Heart left ventricle (tissue), 13 donors: Measurements from ENCODE around the gene ASH1L.
"Not testable (repeated sequence)": the region's sequence is repeated elsewhere in the genome, so short reads cannot be mapped to it uniquely, and the experiment has no call there.

Source experiments
- CTCF ChIP-seq, 12 donors: fragments of 200-600 bp; sonication (generic) in 4 of 12; IDR thresholded peaks; one replicate each; pipeline versions ENCODE4 v1.5.0 to v1.8.0; 2018 to 2022; ENCODE audit warnings: antibody characterized with exemption in 12 of 12, mild to moderate bottlenecking in 5 of 12
- POLR2A ChIP-seq, 2 donors: fragments of 450-650 bp; IDR thresholded peaks; one replicate each; pipeline ENCODE4 v1.6.1; 2017; ENCODE audit warnings: antibody characterized with exemption in 2 of 2, mild to moderate bottlenecking in 2 of 2, moderate library complexity in 2 of 2
- donor health status: ischemic (EF 13 %, LVEDD 7.1; RV severe dilation, severe dysfunction).
- donor health status: DM: no; HTN: yes; CAD: no.
- donor health status: DM: no; HTN: no; CAD: no.
- donor health status: ischemic (EF 25% LVEDD 6.9; RV normal size, moderate dysfunction).
- donor health status: ischemic (EF 25% LVEDD 5.7; RV mildly dilated, moderate dysfunction).
- donor health status: ischemic (EF 35%, LVEDD 5.7; RV mildly dilated, moderate dysfunction).
- donor health status: nonischemic (EF 11% LVEDD 7.7; RV severe dilation, severe dysfunction).
- donor health status: DM: yes; HTN: yes; CAD: no.
- donor health status: PGD.
- donor health status: ischemic (EF 29% LVEDD 5.4; RV normal size, mild dysfunction).
- donor health status: nonischemic (EF 23%, LVEDD 6.1; RV moderate dilation, normal function).

- TF ChIP-seq CTCF, POLR2A (IDR thresholded peaks at IDR 0.05): not testable (repeated sequence)
Measured at GRCh38 chr1:155433128-155433830, 129.3 kb downstream of the ASH1L start.
